Measurements from ENCODE around the gene IFI27L1.

DNA sequence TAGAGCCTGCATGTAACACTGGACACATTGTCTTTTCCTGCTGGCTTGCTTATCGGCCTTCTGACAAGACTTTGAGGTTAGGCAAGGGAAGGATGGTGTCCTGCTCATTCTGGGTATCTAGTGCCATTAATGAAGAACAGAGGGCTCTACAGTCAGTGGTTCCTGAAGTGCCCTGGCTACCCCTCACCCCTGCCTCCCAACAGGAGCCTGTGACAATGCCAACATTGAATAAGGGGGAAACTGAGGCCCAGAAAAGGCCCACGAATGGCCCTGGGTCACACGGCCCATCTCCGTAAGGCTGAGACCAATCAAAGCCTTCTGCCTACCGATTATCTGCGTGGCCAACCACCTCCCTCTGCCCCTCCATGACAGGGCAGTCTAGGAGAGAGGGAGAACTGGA, 46.2 kb downstream of the IFI27L1 start:
- TF ChIP-seq, protein P1, sequence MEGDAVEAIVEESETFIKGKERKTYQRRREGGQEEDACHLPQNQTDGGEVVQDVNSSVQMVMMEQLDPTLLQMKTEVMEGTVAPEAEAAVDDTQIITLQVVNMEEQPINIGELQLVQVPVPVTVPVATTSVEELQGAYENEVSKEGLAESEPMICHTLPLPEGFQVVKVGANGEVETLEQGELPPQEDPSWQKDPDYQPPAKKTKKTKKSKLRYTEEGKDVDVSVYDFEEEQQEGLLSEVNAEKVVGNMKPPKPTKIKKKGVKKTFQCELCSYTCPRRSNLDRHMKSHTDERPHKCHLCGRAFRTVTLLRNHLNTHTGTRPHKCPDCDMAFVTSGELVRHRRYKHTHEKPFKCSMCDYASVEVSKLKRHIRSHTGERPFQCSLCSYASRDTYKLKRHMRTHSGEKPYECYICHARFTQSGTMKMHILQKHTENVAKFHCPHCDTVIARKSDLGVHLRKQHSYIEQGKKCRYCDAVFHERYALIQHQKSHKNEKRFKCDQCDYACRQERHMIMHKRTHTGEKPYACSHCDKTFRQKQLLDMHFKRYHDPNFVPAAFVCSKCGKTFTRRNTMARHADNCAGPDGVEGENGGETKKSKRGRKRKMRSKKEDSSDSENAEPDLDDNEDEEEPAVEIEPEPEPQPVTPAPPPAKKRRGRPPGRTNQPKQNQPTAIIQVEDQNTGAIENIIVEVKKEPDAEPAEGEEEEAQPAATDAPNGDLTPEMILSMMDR (IDR thresholded peaks at IDR 0.05), result no peak
- TF ChIP-seq POLR2A (IDR thresholded peaks at IDR 0.05), result no peak
